ENCODE data around the gene CCDC158.
"Not testable (repeated sequence)": the region's sequence is repeated elsewhere in the genome, so short reads cannot be mapped to it uniquely, and the experiment has no call there.

CCDC158 gene

DNA sequence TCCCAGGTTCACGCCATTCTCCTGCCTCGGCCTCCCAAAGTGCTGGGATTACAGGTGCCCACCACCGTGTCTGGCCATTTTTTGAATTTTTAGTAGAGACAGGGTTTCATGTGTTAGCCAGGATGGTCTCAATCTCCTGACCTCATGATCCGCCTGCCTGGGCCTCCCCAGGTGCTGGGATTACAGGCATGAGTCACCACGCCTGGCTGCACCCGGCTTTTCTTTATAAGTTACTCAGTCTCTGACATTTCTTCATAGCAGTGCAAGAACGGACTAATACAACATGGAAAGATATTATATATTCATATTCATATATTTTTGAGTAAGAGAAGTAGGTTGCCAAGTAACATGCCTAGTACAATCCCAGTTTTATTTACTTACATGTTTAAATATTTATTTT lies 36.9 kb upstream of the CCDC158 start:
- DNase-seq (ENCODE audit: extremely low read depth, low read depth) = no peak
- TF ChIP-seq, protein P1, sequence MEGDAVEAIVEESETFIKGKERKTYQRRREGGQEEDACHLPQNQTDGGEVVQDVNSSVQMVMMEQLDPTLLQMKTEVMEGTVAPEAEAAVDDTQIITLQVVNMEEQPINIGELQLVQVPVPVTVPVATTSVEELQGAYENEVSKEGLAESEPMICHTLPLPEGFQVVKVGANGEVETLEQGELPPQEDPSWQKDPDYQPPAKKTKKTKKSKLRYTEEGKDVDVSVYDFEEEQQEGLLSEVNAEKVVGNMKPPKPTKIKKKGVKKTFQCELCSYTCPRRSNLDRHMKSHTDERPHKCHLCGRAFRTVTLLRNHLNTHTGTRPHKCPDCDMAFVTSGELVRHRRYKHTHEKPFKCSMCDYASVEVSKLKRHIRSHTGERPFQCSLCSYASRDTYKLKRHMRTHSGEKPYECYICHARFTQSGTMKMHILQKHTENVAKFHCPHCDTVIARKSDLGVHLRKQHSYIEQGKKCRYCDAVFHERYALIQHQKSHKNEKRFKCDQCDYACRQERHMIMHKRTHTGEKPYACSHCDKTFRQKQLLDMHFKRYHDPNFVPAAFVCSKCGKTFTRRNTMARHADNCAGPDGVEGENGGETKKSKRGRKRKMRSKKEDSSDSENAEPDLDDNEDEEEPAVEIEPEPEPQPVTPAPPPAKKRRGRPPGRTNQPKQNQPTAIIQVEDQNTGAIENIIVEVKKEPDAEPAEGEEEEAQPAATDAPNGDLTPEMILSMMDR (IDR thresholded peaks at IDR 0.05; ENCODE audit: low read depth, low read length) = no peak

DNA sequence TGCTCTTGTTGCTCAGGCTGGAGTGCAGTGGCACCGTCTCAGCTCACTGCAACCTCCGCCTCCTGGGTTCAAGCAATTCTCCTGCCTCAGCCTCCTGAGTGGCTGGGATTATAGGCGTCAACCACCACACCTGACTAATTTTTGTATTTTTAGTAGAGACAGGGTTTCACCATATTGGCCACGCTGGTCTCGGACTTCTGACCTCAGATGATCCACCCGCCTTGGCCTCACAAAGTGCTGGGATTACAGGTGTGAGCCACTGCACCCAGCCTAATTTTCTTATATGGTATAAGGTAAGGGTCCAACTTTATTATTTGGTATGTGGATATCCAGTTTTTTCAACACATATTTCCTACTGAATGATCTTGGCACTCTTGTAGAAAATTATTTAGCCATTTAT lies 33.1 kb upstream of the CCDC158 start:
- not testable (repeated sequence) for DNase-seq (ENCODE audit: extremely low read depth, low read depth)

DNA sequence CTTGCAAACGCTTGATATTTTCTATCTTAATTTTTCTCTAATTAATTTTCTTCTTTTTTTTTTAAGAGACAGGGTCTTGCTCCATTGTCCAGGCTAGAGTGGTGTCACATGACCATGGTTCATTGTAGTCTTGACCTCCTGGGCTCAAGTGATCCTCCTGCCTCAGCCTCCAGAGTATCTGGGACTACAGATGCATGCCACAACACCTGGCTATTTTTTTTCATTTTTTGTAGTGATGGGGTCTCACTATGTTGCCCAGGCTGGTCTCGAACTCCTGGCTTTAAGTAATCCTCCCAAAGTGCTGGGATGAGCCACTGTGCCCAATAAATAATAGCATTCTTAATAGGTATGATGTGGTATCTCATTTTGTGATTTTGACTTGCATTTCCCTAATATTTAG lies 32.3 kb upstream of the CCDC158 start:
- DNase-seq (ENCODE audit: extremely low read depth, low read depth) = no peak
- TF ChIP-seq, protein P1 (IDR thresholded peaks at IDR 0.05; ENCODE audit: low read depth, low read length) = no peak

DNA sequence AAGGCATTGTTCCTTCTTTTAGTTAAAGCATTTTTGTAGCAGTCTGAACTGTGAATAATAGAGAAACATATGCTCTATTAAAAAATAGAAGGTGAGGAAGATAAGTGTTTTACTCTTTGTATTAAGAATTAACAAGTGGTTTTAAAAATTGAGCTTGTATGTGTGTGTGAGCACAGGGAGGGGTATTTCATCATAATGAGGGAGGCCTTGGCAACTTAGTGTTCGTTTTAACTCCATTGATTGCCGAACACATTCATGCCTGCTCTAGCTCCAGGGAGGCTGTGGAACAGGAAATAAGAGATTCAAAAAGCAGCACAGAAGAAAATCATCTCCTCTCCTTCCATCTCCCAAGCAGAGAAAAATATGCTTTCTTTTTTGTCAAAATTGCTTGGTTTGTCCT lies 28.9 kb upstream of the CCDC158 start:
- no peak for DNase-seq (ENCODE audit: extremely low read depth, low read depth)
- TF ChIP-seq, protein P1 (IDR thresholded peaks at IDR 0.05; ENCODE audit: low read depth, low read length) = no peak

DNA sequence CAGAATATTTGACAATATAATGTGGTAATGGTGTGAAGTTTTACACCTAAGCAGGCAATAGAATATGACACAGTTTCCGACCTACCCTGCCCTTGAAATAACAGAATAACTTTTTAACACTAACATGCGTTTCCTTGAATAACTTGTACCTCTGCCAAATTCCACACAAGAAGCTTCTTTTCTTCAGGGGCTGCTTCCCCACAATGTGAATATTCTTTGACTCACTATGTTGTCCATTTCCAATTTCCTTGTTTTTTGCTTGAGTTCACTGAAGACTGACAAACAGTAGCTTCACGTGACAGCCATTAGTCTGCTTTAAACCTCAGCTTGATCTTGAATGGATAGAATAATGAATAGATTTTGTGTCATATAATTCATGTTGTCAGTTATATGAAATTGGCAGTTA lies 28.4 kb upstream of the CCDC158 start:
- DNase-seq (ENCODE audit: extremely low read depth, low read depth) = no peak
- TF ChIP-seq, protein P1 (IDR thresholded peaks at IDR 0.05; ENCODE audit: low read depth, low read length) = no peak

DNA sequence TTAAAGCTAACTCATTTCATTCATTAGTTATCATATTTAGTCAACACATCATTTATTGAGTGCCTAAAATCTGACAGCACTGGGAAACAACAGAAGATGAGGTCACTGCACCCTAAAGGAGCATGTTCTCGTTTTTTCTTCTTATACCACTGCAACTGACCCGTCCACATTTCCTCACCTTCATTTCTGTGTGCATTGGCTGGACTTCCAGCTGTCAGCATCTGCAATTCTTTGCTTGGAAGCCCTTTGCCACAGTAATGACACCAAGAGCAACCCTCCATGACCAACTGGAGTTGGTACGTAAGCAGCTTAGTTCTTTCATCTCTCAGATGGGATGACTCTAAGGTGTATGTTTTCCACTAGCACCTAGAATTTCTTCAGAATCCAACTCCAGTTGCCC lies 27.3 kb upstream of the CCDC158 start:
- TF ChIP-seq, protein P1 (IDR thresholded peaks at IDR 0.05; ENCODE audit: low read depth, low read length) = no peak
- no peak for DNase-seq (ENCODE audit: extremely low read depth, low read depth)

DNA sequence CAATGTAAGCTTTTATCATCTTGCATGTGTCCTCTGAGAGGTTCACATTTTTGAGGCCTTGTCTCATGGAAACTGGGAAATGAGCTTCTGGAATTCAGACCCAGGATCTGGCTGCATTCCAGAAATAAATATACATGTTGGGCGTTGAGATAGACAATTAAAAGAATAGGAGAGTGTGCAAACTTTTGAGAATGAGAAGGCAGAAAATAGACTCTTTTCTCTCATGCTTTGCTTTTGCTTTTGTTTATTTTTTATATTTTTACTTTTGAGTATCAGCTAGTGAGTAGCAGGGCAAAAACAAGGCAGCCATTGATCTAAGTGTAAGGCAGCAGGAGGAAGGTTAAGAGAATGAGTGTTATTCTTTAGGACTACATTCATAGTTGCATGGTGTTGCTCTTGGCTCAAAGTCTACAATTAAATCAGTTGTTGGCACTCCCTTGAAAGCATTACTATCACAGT lies 26.5 kb upstream of the CCDC158 start:
- TF ChIP-seq, protein P1 (IDR thresholded peaks at IDR 0.05; ENCODE audit: low read depth, low read length) = no peak
- DNase-seq (ENCODE audit: extremely low read depth, low read depth) = no peak

DNA sequence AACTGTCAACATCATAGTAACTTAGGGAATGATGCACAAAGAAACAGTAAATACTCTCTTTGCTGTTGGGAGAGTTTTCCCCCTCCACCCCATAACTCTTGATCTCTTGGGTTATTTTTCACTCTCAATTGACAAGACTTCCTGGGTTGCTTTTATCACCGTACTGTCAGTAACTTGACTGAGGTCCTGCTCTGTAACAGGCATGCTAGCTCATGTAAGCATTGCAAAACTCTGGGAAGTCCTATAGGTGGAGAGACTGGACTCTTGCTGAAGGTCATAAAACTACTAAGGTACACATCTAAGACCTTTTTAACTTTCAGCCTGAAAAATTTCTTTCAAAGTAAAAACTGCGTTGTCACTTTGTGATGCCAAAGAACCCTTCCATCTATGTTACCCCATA lies 25.0 kb upstream of the CCDC158 start:
- TF ChIP-seq, protein P1 (IDR thresholded peaks at IDR 0.05; ENCODE audit: low read depth, low read length) = no peak
- no peak for DNase-seq (ENCODE audit: extremely low read depth, low read depth)

All from AG09319 (cell line).